Ishikawa (cell line): ENCODE results near the gene ATOX1.

Source experiments
- CEBPB ChIP-seq: IDR thresholded peaks from 2 replicates; pipeline ENCODE4 v1.6.1; 2012
- CREB1 ChIP-seq: IDR thresholded peaks from 2 replicates; pipeline ENCODE4 v1.6.1; 2012; ENCODE audit warnings: low read depth
- EGR1 ChIP-seq: IDR thresholded peaks from 2 replicates; pipeline ENCODE4 v1.6.1; 2012
- EP300 ChIP-seq: IDR thresholded peaks from 2 replicates; pipeline ENCODE4 v1.6.1; 2012; ENCODE audit warnings: borderline replicate concordance
- FOXM1 ChIP-seq: IDR thresholded peaks from 2 replicates; pipeline ENCODE4 v1.6.1; 2012; ENCODE audit warnings: low read depth, borderline replicate concordance
- MAX ChIP-seq: IDR thresholded peaks from 2 replicates; pipeline ENCODE4 v1.6.1; 2012
- NFIC ChIP-seq: IDR thresholded peaks from 2 replicates; pipeline ENCODE4 v1.6.1; 2012
- RAD21 ChIP-seq: IDR thresholded peaks from 2 replicates; pipeline ENCODE4 v1.6.1; 2012; ENCODE audit warnings: low read depth
- REST ChIP-seq: IDR thresholded peaks from 2 replicates; pipeline ENCODE4 v1.6.1; 2012; ENCODE audit warnings: low read depth, mild to moderate bottlenecking
- TAF1 ChIP-seq: IDR thresholded peaks from 2 replicates; pipeline ENCODE4 v1.6.1; 2012; ENCODE audit warnings: low read depth, mild to moderate bottlenecking
- TCF12 ChIP-seq: IDR thresholded peaks from 2 replicates; pipeline ENCODE4 v1.6.1; 2012; ENCODE audit warnings: low read depth
- TEAD4 ChIP-seq: IDR thresholded peaks from 2 replicates; pipeline ENCODE4 v1.6.1; 2012
- YY1 ChIP-seq: IDR thresholded peaks from 2 replicates; pipeline ENCODE4 v1.6.1; 2012; ENCODE audit warnings: low read depth

GRCh38 chr5:151722546-151722945, 35.9 kb downstream of the ATOX1 start:
- TF ChIP-seq REST, result no peak
- no peak for TF ChIP-seq MAX
- TF ChIP-seq YY1, result no peak
- TF ChIP-seq FOXM1, result no peak
- no peak for TF ChIP-seq TEAD4
- TF ChIP-seq CREB1, result no peak
- no peak for TF ChIP-seq EP300
- no peak for TF ChIP-seq CEBPB
- TF ChIP-seq RAD21, result no peak
- no peak for TF ChIP-seq EGR1
- TF ChIP-seq TAF1, result no peak
- no peak for TF ChIP-seq TCF12
- no peak for TF ChIP-seq NFIC
